GM18498 (cell line): Measurements from ENCODE around the gene OSBPL9.
"Not testable (repeated sequence)": the region's sequence is repeated elsewhere in the genome, so short reads cannot be mapped to it uniquely, and the experiment has no call there.

Source experiments
- ATAC-seq: cut with Tn5 transposase; IDR thresholded peaks from one replicate; pipeline ENCODE4 v1.9.1; 2021; ENCODE audit warnings: mild to moderate bottlenecking, moderate library complexity; ENCODE audit not compliant: unreplicated experiment

OSBPL9 gene

GRCh38 chr1:51760872-51761271, 144.0 kb downstream of the OSBPL9 start:
- no peak for ATAC-seq

- ATAC-seq: no peak
Measured at GRCh38 chr1:51761351-51761750, 144.5 kb downstream of the OSBPL9 start.

- ATAC-seq: peak; percentile 47
Measured at GRCh38 chr1:51768971-51769588, 152.2 kb downstream of the OSBPL9 start.

GRCh38 chr1:51776408-51776807, 159.5 kb downstream of the OSBPL9 start:
- ATAC-seq: no peak

GRCh38 chr1:51780927-51781326, 164.0 kb downstream of the OSBPL9 start:
- ATAC-seq: no peak

GRCh38 chr1:51784997-51785421, 168.1 kb downstream of the OSBPL9 start:
- no peak for ATAC-seq

- ATAC-seq: no peak
Measured at GRCh38 chr1:51788938-51789337, 172.0 kb downstream of the OSBPL9 start.

- no peak for ATAC-seq
Measured at GRCh38 chr1:51789342-51789741, 172.4 kb downstream of the OSBPL9 start.

GRCh38 chr1:51790385-51790784, 173.5 kb downstream of the OSBPL9 start:
- ATAC-seq: no peak

GRCh38 chr1:51791888-51792287, 175.0 kb downstream of the OSBPL9 start:
- no peak for ATAC-seq

GRCh38 chr1:51792864-51793263, 176.0 kb downstream of the OSBPL9 start:
- no peak for ATAC-seq

GRCh38 chr1:51794260-51794659, 177.4 kb downstream of the OSBPL9 start:
- ATAC-seq: no peak

GRCh38 chr1:51794868-51795267, 178.0 kb downstream of the OSBPL9 start:
- ATAC-seq: no peak

- ATAC-seq: no peak
Measured at GRCh38 chr1:51799372-51799771, 182.5 kb downstream of the OSBPL9 start.

GRCh38 chr1:51814513-51814912, 197.6 kb downstream of the OSBPL9 start:
- ATAC-seq: no peak

- ATAC-seq: no peak
Measured at GRCh38 chr1:51818487-51818886, 201.6 kb downstream of the OSBPL9 start.

- not testable (repeated sequence) for ATAC-seq
Measured at GRCh38 chr1:51819021-51819420, 202.1 kb downstream of the OSBPL9 start.

- no peak for ATAC-seq
Measured at GRCh38 chr1:51819810-51820209, 202.9 kb downstream of the OSBPL9 start.

GRCh38 chr1:51829058-51829457, 212.2 kb downstream of the OSBPL9 start:
- ATAC-seq: no peak

- no peak for ATAC-seq
Measured at GRCh38 chr1:51833700-51834099, 216.8 kb downstream of the OSBPL9 start.

GRCh38 chr1:51837243-51837642, 220.4 kb downstream of the OSBPL9 start:
- no peak for ATAC-seq
